Activated naive CD8-positive, alpha-beta T cell treated with anti-CD3 and anti-CD28 coated beads, Interleukin-2, amount 50 U/mL, for 24 hours (primary cell): ENCODE measurements around the gene MAP1LC3A.

Experiments used
- ATAC-seq: fragments of 150-1000 bp; cut with Tn5 transposase; one replicate; pipeline ENCODE4 v1.10.0; 2021
- DNase-seq: peaks from one replicate; pipeline ENCODE4 v3.0.0; 2021
- H3K27ac Mint-ChIP-seq: one replicate; pipeline ENCODE4 v1.8.0; 2021; ENCODE audit warnings: mild to moderate bottlenecking, mixed read lengths
- H3K27me3 Mint-ChIP-seq: one replicate; pipeline ENCODE4 v1.8.0; 2021; ENCODE audit warnings: mixed read lengths
- H3K36me3 Mint-ChIP-seq: one replicate; pipeline ENCODE4 v1.8.0; 2021; ENCODE audit warnings: low read depth, mixed read lengths
- H3K4me1 Mint-ChIP-seq: one replicate; pipeline ENCODE4 v1.8.0; 2021; ENCODE audit warnings: mixed read lengths
- H3K4me3 Mint-ChIP-seq: one replicate; pipeline ENCODE4 v1.8.0; 2021; ENCODE audit warnings: mild to moderate bottlenecking, moderate library complexity, mixed read lengths
- H3K9me3 Mint-ChIP-seq: one replicate; pipeline ENCODE4 v1.8.0; 2021; ENCODE audit warnings: mixed read lengths

Gene MAP1LC3A

DNA sequence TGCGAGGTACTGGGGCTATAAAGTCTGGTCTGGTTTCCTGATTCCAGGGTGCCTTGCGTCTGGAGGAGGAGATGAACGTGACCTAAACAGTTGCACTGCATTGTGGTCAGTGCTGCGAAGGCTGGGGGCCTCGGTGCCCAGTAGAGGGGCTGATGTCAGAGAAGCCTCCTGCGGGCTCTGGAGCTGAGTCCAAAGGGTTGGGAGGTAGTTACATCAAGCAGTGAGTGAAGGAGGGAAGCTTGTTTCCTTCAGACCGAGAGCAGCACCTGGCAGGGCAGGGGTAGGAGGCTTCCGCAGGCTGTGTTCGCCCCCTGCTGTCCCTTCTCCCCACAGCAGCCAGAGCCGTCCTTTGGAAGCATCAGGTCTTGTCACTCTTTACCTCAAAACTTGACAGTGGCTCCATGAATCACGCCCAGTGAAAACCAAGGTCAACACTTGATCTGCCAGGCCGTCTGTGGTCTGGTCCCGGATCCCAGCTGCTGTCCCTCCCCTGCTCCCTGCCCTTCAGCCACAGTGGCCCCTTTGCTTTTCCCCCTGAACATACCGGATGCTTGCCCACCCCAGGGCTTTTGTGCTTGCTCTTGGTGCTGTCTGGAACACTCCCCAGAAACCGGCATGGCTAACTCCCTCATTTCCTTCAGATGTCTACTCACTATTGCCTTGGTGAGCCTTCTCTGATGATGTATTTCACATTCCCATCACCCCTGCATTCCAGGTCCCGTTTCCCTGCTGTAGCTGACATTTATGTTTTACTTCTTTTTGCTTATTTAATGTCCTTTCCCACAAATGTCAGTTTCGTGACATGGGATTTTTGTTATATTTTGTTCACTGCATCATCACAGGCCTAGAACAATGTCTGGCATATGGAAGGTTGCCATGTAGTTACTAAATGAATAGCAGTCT, 35.3 kb upstream of the MAP1LC3A start:
- Mint-ChIP-seq H3K9me3 (no peaks in the 10 kb centered on the region), H3K27me3 (no peaks in the 10 kb centered on the region), H3K36me3 (peaks cover 12% of the 10 kb centered on the region), H3K27ac (no peak overlapping the region), H3K4me3 (no peak overlapping the region), H3K4me1 (peaks cover 38% of the 10 kb centered on the region)
- peak; percentile 65 for DNase-seq
- ATAC-seq = peak; percentile 82

DNA sequence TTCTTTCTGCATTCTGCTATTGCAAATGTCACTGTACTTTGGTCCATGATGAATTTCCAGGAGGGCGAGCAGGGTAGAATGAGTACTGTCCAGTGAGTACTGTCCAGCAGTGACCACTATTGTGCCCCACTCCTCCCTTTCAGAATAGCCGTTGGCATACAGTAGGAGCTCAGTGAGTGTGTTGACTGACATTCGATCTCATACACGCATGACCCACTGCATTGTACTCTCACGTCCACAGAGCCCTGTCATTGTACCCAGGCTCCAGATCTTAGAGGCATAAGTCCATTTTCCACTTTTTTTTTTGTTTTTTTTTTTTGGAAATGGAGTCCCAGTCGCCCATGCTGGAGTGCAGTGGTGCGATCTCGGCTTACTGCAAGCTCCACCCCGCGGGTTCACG, 34.1 kb upstream of the MAP1LC3A start:
- Mint-ChIP-seq H3K4me3 (no peak overlapping the region), H3K27ac (peak overlapping the region; percentile 7), H3K4me1 (peaks cover 30% of the 10 kb centered on the region), H3K27me3 (no peaks in the 10 kb centered on the region), H3K9me3 (no peaks in the 10 kb centered on the region), H3K36me3 (peaks cover 13% of the 10 kb centered on the region)
- ATAC-seq (no peak), DNase-seq (no peak)

DNA sequence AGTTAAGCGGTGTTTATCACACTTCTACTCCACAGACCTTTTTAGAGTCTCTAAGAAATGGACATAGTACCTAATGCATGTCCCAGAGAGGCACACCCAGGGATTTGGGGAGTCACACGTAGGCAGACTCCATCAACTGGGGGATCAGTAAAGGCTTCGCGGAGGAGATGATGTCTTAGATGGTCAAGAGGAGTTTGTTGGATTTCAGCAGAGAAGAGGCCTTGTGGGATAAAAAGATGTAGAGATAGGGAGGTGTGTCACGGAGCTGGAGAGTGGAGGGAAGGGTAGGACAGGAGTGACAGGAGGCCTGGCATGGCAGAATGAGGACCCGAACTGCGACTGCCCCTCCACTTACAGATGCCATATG, 33.2 kb upstream of the MAP1LC3A start:
- Mint-ChIP-seq H3K27me3 (no peaks in the 10 kb centered on the region), H3K4me3 (no peak overlapping the region), H3K9me3 (no peaks in the 10 kb centered on the region), H3K4me1 (peaks cover 25% of the 10 kb centered on the region), H3K36me3 (peaks cover 12% of the 10 kb centered on the region), H3K27ac (no peak overlapping the region)
- ATAC-seq = no peak
- no peak for DNase-seq

DNA sequence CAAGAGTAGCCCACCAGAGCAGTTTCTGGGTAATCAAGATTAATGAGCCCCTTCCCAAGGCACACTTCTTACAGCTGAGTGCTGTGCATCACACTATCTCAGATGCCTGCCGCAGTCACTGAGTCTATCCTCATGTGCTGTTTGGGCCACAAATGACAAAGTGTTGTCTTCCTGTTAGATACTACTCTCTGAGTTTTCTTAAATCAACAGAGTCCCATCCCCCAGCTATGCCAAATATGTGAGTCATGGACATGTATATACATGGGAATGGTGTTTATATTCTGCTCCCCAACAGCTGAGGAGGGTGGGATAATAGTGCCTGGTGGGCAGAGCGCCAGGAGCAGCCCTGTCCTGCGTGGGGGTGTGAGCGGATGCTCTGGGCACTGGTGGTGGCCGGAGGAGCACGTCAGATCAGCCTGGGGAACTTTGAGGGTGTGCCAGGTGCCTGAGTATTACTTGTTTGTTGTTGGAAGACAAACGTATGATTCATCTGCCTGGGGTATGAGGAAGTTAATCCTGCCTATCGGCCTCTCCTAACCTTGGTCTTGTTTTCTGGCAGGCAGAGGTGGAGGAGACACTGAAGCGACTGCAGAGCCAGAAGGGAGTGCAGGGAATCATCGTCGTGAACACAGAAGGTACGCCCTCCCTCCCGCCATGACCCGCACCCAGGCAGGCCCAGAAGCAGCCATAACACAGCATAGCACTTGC, 32.7 kb upstream of the MAP1LC3A start:
- no peak for DNase-seq
- H3K27ac Mint-ChIP-seq = no peak overlapping the region
- H3K9me3 Mint-ChIP-seq = no peaks in the 10 kb centered on the region
- peaks cover 24% of the 10 kb centered on the region for H3K4me1 Mint-ChIP-seq
- no peaks in the 10 kb centered on the region for H3K27me3 Mint-ChIP-seq
- ATAC-seq = no peak
- H3K36me3 Mint-ChIP-seq = peaks cover 12% of the 10 kb centered on the region
- H3K4me3 Mint-ChIP-seq = no peak overlapping the region

DNA sequence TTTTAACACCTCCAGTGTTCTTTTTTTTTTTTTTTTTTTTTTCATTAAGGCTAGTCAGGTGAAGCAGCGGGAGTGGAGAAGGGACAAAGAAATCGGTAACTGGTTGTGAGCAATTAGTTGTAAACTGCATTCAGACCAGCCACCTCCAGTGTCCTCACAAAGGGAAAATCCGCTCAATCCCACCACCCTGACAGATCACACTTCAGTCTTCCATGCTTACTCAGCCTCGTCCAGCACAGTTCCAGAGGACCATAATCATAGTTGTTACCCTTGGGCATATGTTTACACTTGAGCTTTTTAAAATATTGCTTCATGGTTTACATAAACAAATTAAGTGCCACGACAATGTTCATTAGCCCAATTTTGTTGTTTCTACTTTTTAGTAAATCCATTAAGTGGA, 32.1 kb upstream of the MAP1LC3A start:
- Mint-ChIP-seq H3K4me3 (no peak overlapping the region), H3K27me3 (no peaks in the 10 kb centered on the region), H3K36me3 (peaks cover 12% of the 10 kb centered on the region), H3K27ac (no peak overlapping the region), H3K9me3 (no peaks in the 10 kb centered on the region), H3K4me1 (peaks cover 19% of the 10 kb centered on the region)
- no peak for DNase-seq
- no peak for ATAC-seq

DNA sequence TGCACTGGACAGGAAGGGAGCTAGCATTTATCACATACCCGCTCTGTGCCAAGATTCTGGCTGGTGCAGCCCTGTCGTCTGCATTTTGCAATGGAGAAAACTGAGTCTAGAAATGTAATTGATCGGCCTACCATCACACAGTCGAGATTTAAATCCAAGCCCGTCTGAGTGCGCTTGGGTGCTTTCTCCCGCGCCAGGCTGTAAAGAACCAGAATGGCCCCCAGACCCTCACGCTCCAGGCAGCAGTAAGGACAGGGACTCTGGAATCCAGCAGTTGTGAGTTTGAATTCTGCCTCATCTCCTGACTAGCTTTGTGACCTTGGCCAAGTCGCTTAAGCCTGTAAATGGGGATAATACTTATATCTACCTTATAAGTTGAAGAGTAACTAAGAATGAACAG, 31.5 kb upstream of the MAP1LC3A start:
- no peaks in the 10 kb centered on the region for H3K9me3 Mint-ChIP-seq
- H3K27me3 Mint-ChIP-seq = no peaks in the 10 kb centered on the region
- no peak overlapping the region for H3K4me3 Mint-ChIP-seq
- ATAC-seq (no peak), DNase-seq (no peak)
- H3K27ac Mint-ChIP-seq = no peak overlapping the region
- H3K36me3 Mint-ChIP-seq = peaks cover 9% of the 10 kb centered on the region
- peaks cover 17% of the 10 kb centered on the region for H3K4me1 Mint-ChIP-seq

DNA sequence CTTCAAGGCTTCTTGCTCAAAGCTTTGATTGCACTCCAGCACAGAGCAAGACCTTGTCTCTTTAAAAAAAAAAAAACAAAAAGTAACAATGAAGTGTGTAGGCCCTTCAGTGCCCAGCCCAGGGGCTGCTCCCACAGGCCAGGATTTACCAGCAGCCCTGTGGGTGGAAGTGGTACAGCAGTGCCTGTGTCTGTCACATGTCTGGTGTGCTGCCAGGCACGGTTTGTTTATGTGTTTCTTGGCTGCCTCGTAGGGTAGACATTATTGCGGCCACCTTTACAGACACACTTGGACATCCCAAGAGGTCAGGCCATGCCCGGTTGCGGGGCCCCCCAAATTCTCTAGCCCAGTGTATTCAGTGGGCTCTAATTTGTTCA, 29.6 kb upstream of the MAP1LC3A start:
- no peak for ATAC-seq
- H3K9me3 Mint-ChIP-seq = no peaks in the 10 kb centered on the region
- DNase-seq = no peak
- peaks cover 2% of the 10 kb centered on the region for H3K4me1 Mint-ChIP-seq
- no peak overlapping the region for H3K27ac Mint-ChIP-seq
- H3K27me3 Mint-ChIP-seq = no peaks in the 10 kb centered on the region
- peaks cover 9% of the 10 kb centered on the region for H3K36me3 Mint-ChIP-seq
- no peak overlapping the region for H3K4me3 Mint-ChIP-seq

DNA sequence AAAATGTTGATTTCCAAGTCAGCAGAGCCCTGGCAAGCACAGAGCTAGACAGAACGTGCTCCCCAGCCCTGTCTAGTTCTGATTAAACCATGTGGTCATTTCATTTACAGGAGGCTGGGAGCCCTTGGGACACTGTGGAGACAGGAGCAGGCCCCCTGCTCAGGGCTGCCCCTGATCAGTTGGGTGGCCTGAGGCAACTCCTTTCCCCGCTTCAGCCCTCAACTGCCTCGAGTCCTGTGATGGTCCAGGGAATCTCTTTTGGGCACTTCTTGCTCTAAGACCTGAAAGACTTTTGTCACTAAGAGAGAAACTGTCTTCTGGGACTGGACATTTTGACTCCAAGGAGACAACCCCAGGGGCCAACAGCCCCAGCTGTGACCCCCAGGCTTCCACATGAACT, 28.8 kb upstream of the MAP1LC3A start:
- DNase-seq (no peak), ATAC-seq (no peak)
- no peaks in the 10 kb centered on the region for H3K27me3 Mint-ChIP-seq
- no peak overlapping the region for H3K27ac Mint-ChIP-seq
- no peaks in the 10 kb centered on the region for H3K4me1 Mint-ChIP-seq
- no peak overlapping the region for H3K4me3 Mint-ChIP-seq
- H3K9me3 Mint-ChIP-seq = no peaks in the 10 kb centered on the region
- peaks cover 11% of the 10 kb centered on the region for H3K36me3 Mint-ChIP-seq

DNA sequence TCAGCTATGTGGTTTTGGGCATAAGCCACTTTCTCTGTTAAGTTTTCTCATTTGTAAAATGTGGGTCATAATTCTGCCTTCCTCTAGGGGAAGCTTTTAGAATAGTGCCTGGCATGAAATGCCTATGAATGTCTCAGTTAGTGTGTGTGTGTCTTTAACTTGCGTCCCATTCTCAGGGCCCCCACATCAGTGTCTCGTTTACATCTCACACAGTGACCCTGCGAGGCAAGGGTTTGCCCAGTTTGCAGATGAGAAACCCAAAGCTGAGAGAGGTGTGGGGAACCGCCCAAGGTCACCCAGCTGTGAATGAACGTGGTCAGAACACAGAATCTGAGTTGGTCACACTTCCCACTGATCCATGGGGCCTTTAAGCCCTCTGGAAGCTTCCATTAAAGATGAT, 28.2 kb upstream of the MAP1LC3A start:
- H3K4me1 Mint-ChIP-seq = no peaks in the 10 kb centered on the region
- H3K9me3 Mint-ChIP-seq = no peaks in the 10 kb centered on the region
- H3K27me3 Mint-ChIP-seq = no peaks in the 10 kb centered on the region
- peaks cover 14% of the 10 kb centered on the region for H3K36me3 Mint-ChIP-seq
- H3K4me3 Mint-ChIP-seq = no peak overlapping the region
- no peak overlapping the region for H3K27ac Mint-ChIP-seq
- DNase-seq (no peak), ATAC-seq (no peak)

DNA sequence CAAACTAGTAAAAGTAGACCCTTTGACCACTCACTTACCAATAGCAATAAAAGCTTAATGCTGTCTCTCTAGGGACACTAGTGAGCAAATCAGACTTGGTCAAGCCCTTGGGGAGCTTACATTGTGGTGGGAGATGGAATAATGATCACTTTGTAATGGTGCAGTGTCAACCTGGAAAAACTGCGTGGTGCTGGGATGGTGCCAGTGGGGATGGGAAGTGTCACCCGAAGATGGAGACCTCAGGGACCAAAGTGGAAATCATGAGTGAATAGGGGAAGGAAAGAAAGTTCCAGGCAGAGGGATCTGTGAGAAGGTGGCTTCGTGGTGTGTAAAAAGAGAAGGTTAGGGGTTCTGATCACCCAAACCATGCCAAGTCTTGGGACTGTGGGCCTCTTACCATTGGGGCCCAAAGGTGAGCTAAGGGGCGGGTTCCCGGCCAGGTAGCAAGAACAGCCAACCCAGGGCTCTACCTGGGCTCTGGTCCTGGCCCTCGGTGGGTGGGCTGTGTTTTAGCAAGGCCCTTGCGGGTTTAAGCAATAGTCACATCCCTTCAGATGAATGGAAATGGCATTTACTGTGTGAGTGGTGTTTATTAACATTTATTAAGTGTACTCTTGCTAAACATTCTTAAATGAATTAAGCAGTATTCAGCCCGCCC, 26.8 kb upstream of the MAP1LC3A start:
- Mint-ChIP-seq H3K4me1 (no peaks in the 10 kb centered on the region), H3K27me3 (no peaks in the 10 kb centered on the region), H3K4me3 (no peak overlapping the region), H3K36me3 (peaks cover 12% of the 10 kb centered on the region), H3K9me3 (no peaks in the 10 kb centered on the region), H3K27ac (peak overlapping the region; percentile 16)
- ATAC-seq = no peak
- DNase-seq = no peak

DNA sequence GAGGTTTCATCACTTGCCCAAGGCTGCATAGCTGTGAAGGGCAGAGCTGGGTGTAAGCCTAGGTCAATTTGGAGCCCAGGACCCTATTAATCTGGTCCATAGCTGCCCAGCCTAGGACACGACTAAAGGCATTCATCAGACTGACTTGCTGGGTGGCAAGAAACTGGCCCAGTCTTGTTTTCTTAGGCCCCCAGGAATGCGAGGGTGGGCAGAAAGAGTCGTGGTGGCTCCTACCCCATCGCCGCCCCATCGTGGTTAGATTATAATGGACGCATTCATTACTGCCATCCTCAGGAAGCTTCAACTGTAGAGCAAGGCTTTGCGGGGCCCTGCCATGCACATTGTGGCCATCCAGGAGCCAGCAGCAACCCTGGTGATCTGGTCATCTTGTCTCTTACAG, 26.2 kb upstream of the MAP1LC3A start:
- H3K4me3 Mint-ChIP-seq = no peak overlapping the region
- no peaks in the 10 kb centered on the region for H3K27me3 Mint-ChIP-seq
- H3K4me1 Mint-ChIP-seq = no peaks in the 10 kb centered on the region
- H3K36me3 Mint-ChIP-seq = peaks cover 18% of the 10 kb centered on the region
- no peak for ATAC-seq
- H3K27ac Mint-ChIP-seq = no peak overlapping the region
- no peak for DNase-seq
- H3K9me3 Mint-ChIP-seq = no peaks in the 10 kb centered on the region

DNA sequence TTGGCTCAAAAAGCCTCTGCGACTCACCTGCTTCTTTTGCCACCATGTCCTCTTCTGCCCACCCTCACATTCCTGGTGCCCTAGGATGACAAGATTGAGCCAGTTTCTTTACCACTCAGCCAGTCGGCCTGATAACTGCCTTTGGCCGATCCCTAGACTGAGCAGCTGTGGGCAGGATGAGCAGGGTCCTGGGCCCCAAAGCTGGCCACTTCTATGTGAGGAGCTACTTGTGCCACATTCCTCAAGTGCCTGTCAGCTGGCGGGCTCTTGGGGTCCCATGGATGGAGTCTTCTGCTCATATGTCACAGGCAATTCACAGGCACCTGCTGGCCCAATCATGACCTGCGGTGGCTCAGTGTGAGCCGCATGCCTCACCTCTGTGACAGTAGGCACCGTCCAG, 25.8 kb upstream of the MAP1LC3A start:
- Mint-ChIP-seq H3K27ac (no peak overlapping the region), H3K36me3 (peaks cover 19% of the 10 kb centered on the region), H3K27me3 (no peaks in the 10 kb centered on the region), H3K4me3 (no peak overlapping the region), H3K9me3 (no peaks in the 10 kb centered on the region), H3K4me1 (no peaks in the 10 kb centered on the region)
- DNase-seq (no peak), ATAC-seq (no peak)

DNA sequence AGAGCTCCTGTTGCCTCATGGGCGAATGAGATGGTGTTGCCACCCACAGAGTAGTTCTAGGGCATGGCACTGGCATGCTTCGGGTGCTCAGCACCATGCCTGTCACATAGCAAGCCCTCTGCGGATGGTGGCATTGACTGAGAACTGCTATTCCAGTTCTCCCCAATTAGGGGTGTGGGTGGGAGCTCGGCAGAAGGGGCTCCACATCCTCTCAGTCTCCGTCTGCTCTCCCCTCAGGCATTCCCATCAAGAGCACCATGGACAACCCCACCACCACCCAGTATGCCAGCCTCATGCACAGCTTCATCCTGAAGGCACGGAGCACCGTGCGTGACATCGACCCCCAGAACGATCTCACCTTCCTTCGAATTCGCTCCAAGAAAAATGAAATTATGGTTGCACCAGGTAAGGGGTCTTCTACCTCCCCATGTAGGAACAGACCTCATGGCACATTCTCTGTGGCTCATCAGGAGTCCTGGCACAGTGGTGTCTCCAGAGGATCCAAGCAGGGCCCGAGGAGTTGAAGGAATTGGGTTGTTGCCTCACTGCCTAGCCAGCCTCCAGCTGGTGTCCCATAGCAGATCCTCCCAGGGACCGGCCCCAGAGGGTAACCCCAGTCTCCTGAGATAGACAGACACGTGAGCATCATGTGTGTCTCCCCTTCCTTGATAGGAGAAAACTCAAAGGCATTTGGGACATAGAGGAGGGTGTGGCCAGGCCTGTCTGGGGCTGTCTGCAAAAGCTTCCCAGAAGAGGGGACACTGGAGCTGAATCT, 23.9 kb upstream of the MAP1LC3A start:
- Mint-ChIP-seq H3K27me3 (no peaks in the 10 kb centered on the region), H3K27ac (no peak overlapping the region), H3K4me3 (no peak overlapping the region), H3K9me3 (no peaks in the 10 kb centered on the region), H3K4me1 (no peaks in the 10 kb centered on the region), H3K36me3 (peaks cover 16% of the 10 kb centered on the region)
- DNase-seq (no peak), ATAC-seq (no peak)

DNA sequence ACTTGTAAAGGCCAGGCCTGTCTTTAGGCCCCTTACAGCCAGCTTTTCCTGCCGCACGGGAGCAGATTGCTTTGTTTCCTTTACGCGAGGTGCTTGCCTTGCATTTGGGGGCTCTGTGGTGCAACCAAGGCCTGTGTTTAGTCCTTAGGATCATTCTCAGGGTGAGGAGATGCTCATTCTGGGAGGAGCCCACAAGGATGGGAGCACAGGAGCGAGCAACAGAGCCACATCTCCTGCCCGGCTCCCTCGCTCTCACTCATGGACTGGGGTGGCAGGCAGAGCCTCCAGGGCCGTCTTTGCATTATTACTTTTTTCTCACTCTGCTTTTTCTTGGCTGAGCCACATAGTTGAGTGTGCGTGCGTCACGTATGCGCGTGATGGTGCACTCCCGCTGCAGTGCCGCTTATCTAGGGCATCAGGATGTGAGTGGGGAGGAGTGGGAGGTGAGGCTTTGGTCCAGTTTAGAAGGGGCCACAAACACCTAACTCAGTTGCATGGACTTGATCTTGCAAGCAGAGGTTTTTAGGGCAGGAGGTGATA, 23.1 kb upstream of the MAP1LC3A start:
- no peak for DNase-seq
- Mint-ChIP-seq H3K36me3 (peaks cover 17% of the 10 kb centered on the region), H3K4me1 (no peaks in the 10 kb centered on the region), H3K9me3 (no peaks in the 10 kb centered on the region), H3K4me3 (no peak overlapping the region), H3K27ac (no peak overlapping the region), H3K27me3 (no peaks in the 10 kb centered on the region)
- no peak for ATAC-seq
